K562 (cell line): ENCODE data around the gene CHN2. TPM values are rescaled to one million over a fixed set of nuclear protein-coding genes. Genes with fewer than 3 reads are reported as not detected.

ENCODE experiments used
- ATAC-seq: fragments of 200-7000 bp; cut with Tn5 transposase; 3 replicates; pipeline ENCODE4 v1.9.1; 2020; ENCODE audit warnings: moderate library complexity
- BruUV-seq: library from RNA; stranded (reverse); fragments of 400-500 nt; replicated peaks from 2 replicates; lab custom pipeline; 2021; lab: Mats Ljungman, UMichigan
- CTCF ChIA-PET: fragments of 300-600 bp; formaldehyde crosslinking; extraction: SDS; loops from one replicate; lab custom pipeline; 2021; ENCODE audit warnings: low intra/inter-chr PET ratio; lab: Yijun Ruan, JAX
- POLR2A ChIA-PET: fragments of 300-600, 350-650 bp; sonication (Branson Sonifier 250); formaldehyde crosslinking; extraction: SDS; loops from one replicate; lab custom pipeline; 2021; ENCODE audit warnings: antibody characterized with exemption, inconsistent platforms; lab: Yijun Ruan, JAX
- DNase-seq, 4 experiments: peaks; one replicate each; pipeline versions ENCODE4 v3.0.0 to v3.0.0-alpha.2; 2011 to 2018; ENCODE audit warnings: low spot score in 3 of 4, mixed read lengths in 3 of 4; ENCODE audit errors: extremely low read depth in 1 of 4
- FAIRE-seq: peaks from 2 replicates; lab custom pipeline; 2011; peaks lifted over from hg19 to GRCh38; lab: Jason Lieb, UNC
- H2AFZ ChIP-seq: 2 replicates; pipeline ENCODE4 v1.6.0; 2011; ENCODE audit warnings: low read depth, low read length, control low read depth, inconsistent platforms
- H3K27ac ChIP-seq: fragments of 200-600 bp; 3 replicates; pipeline ENCODE4 v1.8.0; 2011; ENCODE audit warnings: low read depth, mild to moderate bottlenecking, control low read depth, inconsistent platforms, low read length, moderate library complexity, mixed read lengths; ENCODE audit errors: extremely low read depth
- H3K27me3 ChIP-seq, 2 experiments: fragments of 300-600 bp in 1 of 2; 2 replicates in 1 of 2; 3 replicates in 1 of 2; pipeline versions ENCODE4 v1.6.0 to v1.8.0; 2011; ENCODE audit warnings: inconsistent platforms in 2 of 2, low read length in 2 of 2, mild to moderate bottlenecking in 1 of 2, mixed read lengths in 1 of 2, moderate library complexity in 1 of 2; ENCODE audit not compliant: control insufficient read depth in 2 of 2, insufficient read depth in 2 of 2
- H3K36me3 ChIP-seq: fragments of 300-600 bp; 3 replicates; pipeline ENCODE4 v1.8.0; 2011; ENCODE audit warnings: mild to moderate bottlenecking, low read length, inconsistent platforms; ENCODE audit not compliant: control insufficient read depth, insufficient read depth
- H3K4me1 ChIP-seq, 2 experiments: fragments of 200-600 bp in 1 of 2; replicated peaks in 1 of 2; 2 replicates in 1 of 2; 3 replicates in 1 of 2; pipeline versions ENCODE4 v1.5.1 to v1.8.0; 2011; ENCODE audit warnings: inconsistent platforms in 2 of 2, low read length in 2 of 2, mild to moderate bottlenecking in 1 of 2, mixed read lengths in 1 of 2, moderate library complexity in 1 of 2; ENCODE audit not compliant: control insufficient read depth in 2 of 2, insufficient read depth in 2 of 2
- H3K4me2 ChIP-seq: 2 replicates; pipeline ENCODE4 v1.6.1; 2011; ENCODE audit warnings: low read length, control low read depth, inconsistent platforms, mixed read lengths; ENCODE audit not compliant: insufficient read depth
- H3K4me3 ChIP-seq: fragments of 200-600 bp; sonication (generic), shearing (Covaris generic); 2 replicates; pipeline ENCODE4 v1.5.1; 2016; ENCODE audit warnings: control low read depth, inconsistent platforms
- H3K79me2 ChIP-seq: fragments of 200-600 bp; 3 replicates; pipeline ENCODE4 v1.8.0; 2011; ENCODE audit warnings: low read length, inconsistent platforms; ENCODE audit not compliant: control insufficient read depth, insufficient read depth
- H3K9ac ChIP-seq, 2 experiments: 2 replicates each; pipeline versions ENCODE4 v1.6.0 to v1.6.1; 2011; ENCODE audit warnings: low read depth in 2 of 2, low read length in 2 of 2, control low read depth in 1 of 2, inconsistent platforms in 1 of 2, mild to moderate bottlenecking in 1 of 2, mixed read lengths in 1 of 2; ENCODE audit not compliant: insufficient read depth in 1 of 2
- H3K9me1 ChIP-seq: one replicate; pipeline ENCODE4 v1.6.0; 2011; ENCODE audit warnings: inconsistent platforms, mild to moderate bottlenecking, low read length, moderate library complexity; ENCODE audit not compliant: control insufficient read depth, insufficient read depth
- H3K9me3 ChIP-seq: replicated peaks from 2 replicates; pipeline ENCODE4 v1.5.1; 2011; ENCODE audit warnings: low read depth, low read length, inconsistent platforms; ENCODE audit not compliant: control insufficient read depth, insufficient read depth
- H4K20me1 ChIP-seq: replicated peaks from 2 replicates; pipeline ENCODE4 v1.6.1; 2011; ENCODE audit warnings: low read length, inconsistent platforms, mixed read lengths; ENCODE audit not compliant: control insufficient read depth, insufficient read depth
- CC2D1A ChIP-seq: fragments of 450-650 bp; IDR thresholded peaks from 2 replicates; pipeline ENCODE4 v1.6.1; 2017; ENCODE audit warnings: mild to moderate bottlenecking
- CEBPB ChIP-seq: fragments of 450-650 bp; IDR thresholded peaks from 2 replicates; pipeline ENCODE4 v1.6.1; 2016; ENCODE audit warnings: missing genetic modification characterization, missing compliant biosample characterization
- CEBPG ChIP-seq, 3 experiments: fragments of 200-800 bp in 1 of 3; sonication (Bioruptor generic) in 1 of 3; sonication (generic) in 1 of 3; formaldehyde crosslinking in 1 of 3; IDR thresholded peaks in 2 of 3; conservative IDR thresholded peaks in 1 of 3; 2 replicates each; pipeline versions ENCODE4 v1.6.1 to v1.8.0; 2016 to 2022; ENCODE audit warnings: missing compliant biosample characterization in 2 of 3, missing genetic modification characterization in 2 of 3, mild to moderate bottlenecking in 1 of 3, missing genetic modification reagents in 1 of 3
- E2F6 ChIP-seq, 2 experiments: IDR thresholded peaks; 2 replicates each; pipeline ENCODE4 v1.6.1; 2011; ENCODE audit warnings: borderline replicate concordance in 1 of 2, control low read depth in 1 of 2, low read depth in 1 of 2, low read length in 1 of 2, mild to moderate bottlenecking in 1 of 2, mixed read lengths in 1 of 2, moderate library complexity in 1 of 2; ENCODE audit not compliant: insufficient read depth in 1 of 2, insufficient read length in 1 of 2, poor library complexity in 1 of 2, severe bottlenecking in 1 of 2; ENCODE audit errors: extremely low read depth in 1 of 2
- NFIC ChIP-seq: fragments of 450-650 bp; IDR thresholded peaks from 2 replicates; pipeline ENCODE4 v1.6.1; 2017; ENCODE audit warnings: mild to moderate bottlenecking, inconsistent platforms
- SIN3A ChIP-seq, 2 experiments: fragments of 150-350 bp in 1 of 2; IDR thresholded peaks; 2 replicates each; pipeline ENCODE4 v1.6.1; 2011 to 2016; ENCODE audit warnings: borderline replicate concordance in 2 of 2, low read depth in 2 of 2, low read length in 2 of 2, mild to moderate bottlenecking in 2 of 2, moderate library complexity in 2 of 2; ENCODE audit not compliant: control insufficient read depth in 1 of 2
- WGBS: fragments of 100-300 bp; shearing (Covaris generic); methylation state at CpG from one replicate; pipeline ENCODE4 v1.1.6; 2016; ENCODE audit warnings: low coverage, mixed read lengths; ENCODE audit not compliant: insufficient coverage; ENCODE audit errors: missing lambda C conversion rate; 5-methylcytosine and 5-hydroxymethylcytosine counted together
- in situ Hi-C: fragments of 300-500 bp; cut with MboI; formaldehyde crosslinking; loops from 4 replicates; pipeline ENCODE4 v1.15.0; 2018; ENCODE audit warnings: inconsistent platforms, mixed read lengths
- intact Hi-C: fragments of 100-400 bp; cut with micrococcal nuclease; formaldehyde crosslinking; loops from 2 replicates; pipeline ENCODE4 v1.14.2; 2022
- polyA plus RNA-seq, 8 experiments: library from polyadenylated mRNA; depleted of rRNA in 4 of 8; stranded (reverse) in 5 of 8; unstranded in 3 of 8; fragments of >200 nt; fragmentation: Nextera tagmentation in 2 of 8; fragmentation: Illumina TruSeq in 1 of 8; extraction: Ambion mirVana in 2 of 8; extraction: Trizol in 1 of 8; gene quantifications; 2 replicates each; pipeline versions ENCODE4 v1.2.1 to v1.2.3, GENCODE V29; 2011 to 2014; ENCODE audit warnings: inconsistent platforms in 1 of 8, missing spikeins in 1 of 8
- total RNA-seq, 7 experiments: library from RNA; depleted of rRNA in 6 of 7; stranded (reverse); fragments of >200 nt in 6 of 7; fragmentation: Illumina TruSeq in 2 of 7; extraction: Trizol in 2 of 7; gene quantifications; 2 replicates each; pipeline versions ENCODE4 v1.2.1 to v1.2.3, GENCODE V29; 2011 to 2021; ENCODE audit warnings: low replicate concordance in 1 of 7
- TF ChIP-seq, protein P1 (sequence below): IDR thresholded peaks from 3 replicates; pipeline ENCODE4 v1.6.1; 2011; ENCODE audit warnings: borderline replicate concordance, mild to moderate bottlenecking; ENCODE audit not compliant: insufficient read length, insufficient read depth

Gene CHN2
- total and polyA plus RNA-seq, 9 of the 15 experiments (the other 6 are each of a cell fraction or from before 2014, with no cell fraction given) = 0.12 to 2.1 (median 0.31) TPM; not detected in 1

GRCh38 chr7:29190349-29191045 is 4.1 kb upstream of the CHN2 start:
- Histone ChIP-seq H3K27me3 (peaks cover 14 to 21% of the 10 kb centered on the region in 2 experiments; a peak in 3 of 5 replicates), H3K79me2 (no peaks in the 10 kb centered on the region), H3K9ac (no peak overlapping the region), H3K4me1 (peaks cover 0 to 11% of the 10 kb centered on the region in 2 experiments; a peak in 2 of 5 replicates), H3K4me2 (no peak overlapping the region), H3K9me1 (no peaks in the 10 kb centered on the region), H3K27ac (no peak overlapping the region), H2AFZ (no peak overlapping the region), H3K36me3 (no peaks in the 10 kb centered on the region), H3K9me3 (no peaks in the 10 kb centered on the region), H4K20me1 (peaks cover 4% of the 10 kb centered on the region; the same call in 1 of the 2 replicates), H3K4me3 (no peak overlapping the region)
- in situ Hi-C loops (no loop called here), intact Hi-C loops (no loop called here)
- ChIA-PET POLR2A (no interaction called here), CTCF (interaction anchor here (0.6 kb wide), 1 partner anchor 49 kb away, joined by 3 read pairs; no protein-coding TSS in a partner anchor)
- ATAC-seq (no peak), FAIRE-seq (no peak), DNase-seq (no peak)
- WGBS = 0% methylated on average over 5 of the region's 5 CpGs
- TF ChIP-seq SIN3A (IDR thresholded peaks at IDR 0.05; ENCODE audit: borderline replicate concordance in 2 of 2, control insufficient read depth in 1 of 2, low read depth in 2 of 2, low read length in 2 of 2) = no peak
- BruUV-seq = no TSS peak

GRCh38 chr7:29192323-29192722 is 2.3 kb upstream of the CHN2 start:
- WGBS = 0% methylated on average over 1 of the region's 1 CpG
- in situ Hi-C loops (no loop called here), intact Hi-C loops (no loop called here)
- POLR2A ChIA-PET = no interaction called here
- Histone ChIP-seq H3K9ac (no peak overlapping the region), H3K27me3 (peaks cover 14 to 22% of the 10 kb centered on the region in 2 experiments; a peak in 3 of 5 replicates), H3K27ac (no peak overlapping the region), H3K9me1 (no peaks in the 10 kb centered on the region), H2AFZ (no peak overlapping the region), H3K9me3 (no peaks in the 10 kb centered on the region), H3K79me2 (no peaks in the 10 kb centered on the region), H3K36me3 (no peaks in the 10 kb centered on the region), H3K4me3 (no peak overlapping the region), H3K4me1 (peaks cover 0 to 11% of the 10 kb centered on the region in 2 experiments; a peak in 2 of 5 replicates), H3K4me2 (no peak overlapping the region), H4K20me1 (peaks cover 4% of the 10 kb centered on the region; the same call in 1 of the 2 replicates)
- FAIRE-seq (no peak), DNase-seq (no peak), ATAC-seq (no peak)
- TF ChIP-seq CC2D1A (no peak), CEBPG (CRISPR knock-in tag; IDR thresholded peaks at IDR 0.05) (no peak), CEBPG (tag; conservative IDR thresholded peaks at IDR 0.05 in 1 of 2, IDR thresholded peaks at IDR 0.05 in 1 of 2) (0 out of 4 replicates have a peak, but pooled peaks of 1 of the 2 experiments have one; percentile 11), CEBPB (tag) (0 out of 2 replicates have a peak, but pooled peaks have one; percentile 7), NFIC (no peak), E2F6 (IDR thresholded peaks at IDR 0.05; ENCODE audit: borderline replicate concordance in 1 of 2, extremely low read depth in 1 of 2, insufficient read depth in 1 of 2, insufficient read length in 1 of 2, low read depth in 1 of 2, low read length in 1 of 2, poor library complexity in 1 of 2, severe bottlenecking in 1 of 2) (no peak)
- TF ChIP-seq, protein P1, sequence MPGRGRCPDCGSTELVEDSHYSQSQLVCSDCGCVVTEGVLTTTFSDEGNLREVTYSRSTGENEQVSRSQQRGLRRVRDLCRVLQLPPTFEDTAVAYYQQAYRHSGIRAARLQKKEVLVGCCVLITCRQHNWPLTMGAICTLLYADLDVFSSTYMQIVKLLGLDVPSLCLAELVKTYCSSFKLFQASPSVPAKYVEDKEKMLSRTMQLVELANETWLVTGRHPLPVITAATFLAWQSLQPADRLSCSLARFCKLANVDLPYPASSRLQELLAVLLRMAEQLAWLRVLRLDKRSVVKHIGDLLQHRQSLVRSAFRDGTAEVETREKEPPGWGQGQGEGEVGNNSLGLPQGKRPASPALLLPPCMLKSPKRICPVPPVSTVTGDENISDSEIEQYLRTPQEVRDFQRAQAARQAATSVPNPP = no peak
- CTCF ChIA-PET = interaction anchor here (0.6 kb wide), 1 partner anchor 1691 kb away, joined by 3 read pairs; no protein-coding TSS in a partner anchor
- no TSS peak for BruUV-seq
